ENCODE measurements around the gene ANKRD53. TPM values are rescaled to one million over a fixed set of nuclear protein-coding genes. Genes with fewer than 3 reads are reported as not detected.

Gene ANKRD53
- total and polyA plus RNA-seq, 2 experiments from 2014 or later: 0.97 to 4.7 TPM

GRCh38 chr2:70964133-70964532 is 14.3 kb upstream of the ANKRD53 start:
- TF ChIP-seq EZH2phosphoT487 (IDR thresholded peaks at IDR 0.05; ENCODE audit: low read depth, severe bottlenecking, unreplicated experiment) (no peak), EZH2 (IDR thresholded peaks at IDR 0.05; ENCODE audit: borderline replicate concordance) (no peak), CTCF (IDR thresholded peaks at IDR 0.05; ENCODE audit: poor library complexity) (no peak)
- DNase-seq (ENCODE audit: low spot score): peak; percentile 2
- Histone ChIP-seq H3K9me3 (ENCODE audit: low read depth) (no peaks in the 10 kb centered on the region), H3K4me1 (ENCODE audit: insufficient read depth) (no peaks in the 10 kb centered on the region), H3K4me2 (no peak overlapping the region), H3K79me2 (no peaks in the 10 kb centered on the region), H3K9me2 (replicated peaks; ENCODE audit: insufficient read depth) (no peaks in the 10 kb centered on the region), H3K36me3 (replicated peaks; ENCODE audit: insufficient read depth, low read depth) (no peaks in the 10 kb centered on the region), H3K27me3 (peaks cover 54% of the 10 kb centered on the region), H2AFZ (no peak overlapping the region), H3K4me3 (no peak overlapping the region), H4K20me1 (ENCODE audit: insufficient read depth, poor library complexity, severe bottlenecking) (no peaks in the 10 kb centered on the region), H3K27ac (no peak overlapping the region)
- WGBS (ENCODE audit: low lambda C conversion rate, missing lambda C conversion rate): 68% methylated on average over 4 of the region's 4 CpGs

- TF ChIP-seq EZH2phosphoT487 (IDR thresholded peaks at IDR 0.05; ENCODE audit: low read depth, severe bottlenecking, unreplicated experiment) (no peak), EZH2 (IDR thresholded peaks at IDR 0.05; ENCODE audit: borderline replicate concordance) (peak; percentile 30), CTCF (IDR thresholded peaks at IDR 0.05; ENCODE audit: poor library complexity) (peak; percentile 82)
- H3K4me1 ChIP-seq (ENCODE audit: insufficient read depth): no peaks in the 10 kb centered on the region
- H3K27me3 ChIP-seq: peaks cover 61% of the 10 kb centered on the region
- H3K79me2 ChIP-seq: no peaks in the 10 kb centered on the region
- peak overlapping the region; percentile 76 for H2AFZ ChIP-seq
- 9% methylated on average over 45 of the region's 59 CpGs for WGBS (ENCODE audit: low lambda C conversion rate, missing lambda C conversion rate)
- DNase-seq (ENCODE audit: low spot score): peak; percentile 87
- H3K27ac ChIP-seq: no peak overlapping the region
- H4K20me1 ChIP-seq (ENCODE audit: insufficient read depth, poor library complexity, severe bottlenecking): no peaks in the 10 kb centered on the region
- H3K4me2 ChIP-seq: peak overlapping the region; percentile 95
- H3K9me2 ChIP-seq (replicated peaks; ENCODE audit: insufficient read depth): no peaks in the 10 kb centered on the region
- H3K36me3 ChIP-seq (replicated peaks; ENCODE audit: insufficient read depth, low read depth): no peaks in the 10 kb centered on the region
- no peaks in the 10 kb centered on the region for H3K9me3 ChIP-seq (ENCODE audit: low read depth)
- peak overlapping the region; percentile 38 for H3K4me3 ChIP-seq
Measured at GRCh38 chr2:70964596-70965386, 13.6 kb upstream of the ANKRD53 start.

GRCh38 chr2:70965506-70965905 is 12.9 kb upstream of the ANKRD53 start:
- DNase-seq (ENCODE audit: low spot score): peak; percentile 1

More at GRCh38 chr2:70965506-70965905, 12.9 kb upstream of the ANKRD53 start:
- Histone ChIP-seq H3K9me3 (ENCODE audit: low read depth) (no peaks in the 10 kb centered on the region), H3K9me2 (replicated peaks; ENCODE audit: insufficient read depth) (no peaks in the 10 kb centered on the region), H4K20me1 (ENCODE audit: insufficient read depth, poor library complexity, severe bottlenecking) (no peaks in the 10 kb centered on the region), H3K4me2 (peak overlapping the region; percentile 95), H3K36me3 (replicated peaks; ENCODE audit: insufficient read depth, low read depth) (no peaks in the 10 kb centered on the region), H3K27me3 (peaks cover 66% of the 10 kb centered on the region), H2AFZ (no peak overlapping the region), H3K4me3 (no peak overlapping the region), H3K79me2 (no peaks in the 10 kb centered on the region), H3K4me1 (ENCODE audit: insufficient read depth) (no peaks in the 10 kb centered on the region), H3K27ac (no peak overlapping the region)
- WGBS (ENCODE audit: low lambda C conversion rate, missing lambda C conversion rate): 75% methylated on average over 14 of the region's 14 CpGs
- TF ChIP-seq EZH2phosphoT487 (IDR thresholded peaks at IDR 0.05; ENCODE audit: low read depth, severe bottlenecking, unreplicated experiment) (no peak), CTCF (IDR thresholded peaks at IDR 0.05; ENCODE audit: poor library complexity) (no peak), EZH2 (IDR thresholded peaks at IDR 0.05; ENCODE audit: borderline replicate concordance) (no peak)
